Ascending aorta (tissue), 2 donors: ENCODE measurements around the gene NAV2. TPM values are rescaled to one million over a fixed set of nuclear protein-coding genes. Genes with fewer than 3 reads are reported as not detected.

Experiments used
- DNase-seq, 2 donors: peaks; one replicate each; pipeline ENCODE4 v3.0.0-alpha.2; 2019; ENCODE audit warnings: low spot score in 2 of 2
- H3K27ac ChIP-seq, 2 donors: fragments of 200-600 bp; sonication (generic); one replicate each; pipeline ENCODE4 v1.5.1; 2016 to 2017; ENCODE audit warnings: mild to moderate bottlenecking in 1 of 2
- H3K27me3 ChIP-seq: fragments of 200-600 bp; sonication (generic); one replicate; pipeline ENCODE4 v1.5.1; 2017
- H3K36me3 ChIP-seq, 2 donors: fragments of 200-600 bp; sonication (generic); one replicate each; pipeline ENCODE4 v1.5.1; 2016
- H3K4me1 ChIP-seq, 2 donors: fragments of 200-600 bp; sonication (generic); one replicate each; pipeline ENCODE4 v1.5.1; 2016 to 2017; ENCODE audit warnings: mild to moderate bottlenecking in 1 of 2
- H3K4me3 ChIP-seq, 2 donors: fragments of 200-600 bp; sonication (generic); one replicate each; pipeline ENCODE4 v1.5.1; 2016 to 2017; ENCODE audit warnings: mild to moderate bottlenecking in 1 of 2
- H3K9me3 ChIP-seq, 2 donors: fragments of 200-600 bp; sonication (generic); one replicate each; pipeline ENCODE4 v1.5.1; 2016
- intact Hi-C: fragments of 100-400 bp; cut with DNase I; formaldehyde crosslinking; loops from one replicate; pipeline ENCODE4 v1.15.1; 2023
- total RNA-seq: library from RNA; depleted of rRNA; stranded (reverse); fragments of >200 nt; gene quantifications from one replicate; pipeline ENCODE4 v1.1.0, GENCODE V29; 2016
- TF ChIP-seq, protein P1 (sequence below), 3 experiments: fragments of 200-600 bp in 2 of 3; fragments of 450-650 bp in 1 of 3; sonication (generic) in 2 of 3; IDR thresholded peaks; one replicate each; pipeline ENCODE4 v1.5.1; 2016 to 2019; ENCODE audit warnings: antibody characterized with exemption in 3 of 3, mild to moderate bottlenecking in 1 of 3, moderate library complexity in 1 of 3

Gene NAV2
- total RNA-seq, 1 donor from 2014 or later, result 62.6 TPM

DNA sequence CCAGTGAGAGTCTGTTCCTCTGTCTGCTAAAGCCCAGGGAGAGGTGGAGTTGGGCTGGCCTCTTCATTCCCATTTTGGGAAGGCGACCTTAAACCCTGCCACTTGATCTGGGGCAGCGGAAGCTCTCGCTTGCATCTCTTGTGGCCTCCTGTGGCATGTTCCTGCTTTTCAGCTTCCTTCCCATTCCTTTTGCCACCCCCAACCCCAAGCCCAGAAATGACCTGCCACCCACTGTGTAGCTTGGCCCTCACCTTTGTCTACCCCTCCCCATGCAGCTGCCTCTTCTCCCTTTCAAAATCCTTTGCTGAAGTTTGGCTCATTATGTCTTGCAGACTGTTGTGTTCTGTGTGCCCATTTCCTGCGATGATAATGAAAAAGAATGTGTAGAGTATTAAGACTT lies 337.4 kb downstream of the NAV2 start:
- no peak overlapping the region for H3K27ac ChIP-seq
- peaks cover 14 to 20% of the 10 kb centered on the region in 2 donors for H3K4me1 ChIP-seq
- H3K27me3 ChIP-seq, result no peaks in the 10 kb centered on the region
- TF ChIP-seq, protein P1, sequence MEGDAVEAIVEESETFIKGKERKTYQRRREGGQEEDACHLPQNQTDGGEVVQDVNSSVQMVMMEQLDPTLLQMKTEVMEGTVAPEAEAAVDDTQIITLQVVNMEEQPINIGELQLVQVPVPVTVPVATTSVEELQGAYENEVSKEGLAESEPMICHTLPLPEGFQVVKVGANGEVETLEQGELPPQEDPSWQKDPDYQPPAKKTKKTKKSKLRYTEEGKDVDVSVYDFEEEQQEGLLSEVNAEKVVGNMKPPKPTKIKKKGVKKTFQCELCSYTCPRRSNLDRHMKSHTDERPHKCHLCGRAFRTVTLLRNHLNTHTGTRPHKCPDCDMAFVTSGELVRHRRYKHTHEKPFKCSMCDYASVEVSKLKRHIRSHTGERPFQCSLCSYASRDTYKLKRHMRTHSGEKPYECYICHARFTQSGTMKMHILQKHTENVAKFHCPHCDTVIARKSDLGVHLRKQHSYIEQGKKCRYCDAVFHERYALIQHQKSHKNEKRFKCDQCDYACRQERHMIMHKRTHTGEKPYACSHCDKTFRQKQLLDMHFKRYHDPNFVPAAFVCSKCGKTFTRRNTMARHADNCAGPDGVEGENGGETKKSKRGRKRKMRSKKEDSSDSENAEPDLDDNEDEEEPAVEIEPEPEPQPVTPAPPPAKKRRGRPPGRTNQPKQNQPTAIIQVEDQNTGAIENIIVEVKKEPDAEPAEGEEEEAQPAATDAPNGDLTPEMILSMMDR (IDR thresholded peaks at IDR 0.05), result no peak
- no peak overlapping the region for H3K4me3 ChIP-seq
- intact Hi-C loops, result no loop called here
- peaks cover 57 to 87% of the 10 kb centered on the region in 2 donors for H3K36me3 ChIP-seq
- no peak for DNase-seq
- no peaks in the 10 kb centered on the region for H3K9me3 ChIP-seq

DNA sequence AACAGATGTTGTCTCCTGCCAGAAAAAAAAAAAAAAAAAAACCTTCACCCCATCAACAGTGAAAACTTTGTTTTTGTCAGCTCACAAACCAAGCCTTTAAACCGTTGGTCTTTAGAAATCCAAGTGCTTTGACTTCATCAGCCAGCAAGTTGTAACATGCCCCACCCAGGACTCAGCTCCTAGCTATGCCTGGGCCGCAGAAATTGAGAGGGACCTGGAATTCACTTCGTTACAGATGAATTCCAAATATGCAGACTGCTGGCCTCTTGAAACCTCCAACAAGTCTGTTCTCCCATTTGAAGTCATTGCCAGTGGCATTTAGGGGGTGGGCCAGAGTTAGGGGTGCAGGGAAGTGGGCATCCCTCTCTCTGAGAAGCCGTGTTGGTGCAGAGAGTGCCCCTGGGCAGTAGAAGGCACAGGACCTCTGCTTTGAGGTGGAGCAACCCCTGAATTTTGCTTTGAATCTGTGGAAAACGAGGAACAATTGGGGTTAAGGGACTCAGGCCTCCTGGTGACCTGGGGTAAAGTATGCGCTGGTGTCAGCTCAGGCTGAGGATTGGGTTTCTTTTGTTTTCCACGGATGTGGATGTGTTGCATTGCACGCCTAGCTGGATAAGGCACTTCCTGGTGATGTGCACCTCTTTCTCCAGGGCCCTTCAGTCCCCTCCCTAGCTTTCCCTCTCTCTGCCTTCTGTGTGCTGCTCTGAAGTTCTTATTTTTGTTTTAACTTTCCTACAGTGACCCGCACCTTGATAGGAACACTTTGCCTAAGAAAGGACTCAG lies 338.1 kb downstream of the NAV2 start:
- intact Hi-C loops, result no loop called here
- TF ChIP-seq, protein P1 (IDR thresholded peaks at IDR 0.05), result no peak

DNA sequence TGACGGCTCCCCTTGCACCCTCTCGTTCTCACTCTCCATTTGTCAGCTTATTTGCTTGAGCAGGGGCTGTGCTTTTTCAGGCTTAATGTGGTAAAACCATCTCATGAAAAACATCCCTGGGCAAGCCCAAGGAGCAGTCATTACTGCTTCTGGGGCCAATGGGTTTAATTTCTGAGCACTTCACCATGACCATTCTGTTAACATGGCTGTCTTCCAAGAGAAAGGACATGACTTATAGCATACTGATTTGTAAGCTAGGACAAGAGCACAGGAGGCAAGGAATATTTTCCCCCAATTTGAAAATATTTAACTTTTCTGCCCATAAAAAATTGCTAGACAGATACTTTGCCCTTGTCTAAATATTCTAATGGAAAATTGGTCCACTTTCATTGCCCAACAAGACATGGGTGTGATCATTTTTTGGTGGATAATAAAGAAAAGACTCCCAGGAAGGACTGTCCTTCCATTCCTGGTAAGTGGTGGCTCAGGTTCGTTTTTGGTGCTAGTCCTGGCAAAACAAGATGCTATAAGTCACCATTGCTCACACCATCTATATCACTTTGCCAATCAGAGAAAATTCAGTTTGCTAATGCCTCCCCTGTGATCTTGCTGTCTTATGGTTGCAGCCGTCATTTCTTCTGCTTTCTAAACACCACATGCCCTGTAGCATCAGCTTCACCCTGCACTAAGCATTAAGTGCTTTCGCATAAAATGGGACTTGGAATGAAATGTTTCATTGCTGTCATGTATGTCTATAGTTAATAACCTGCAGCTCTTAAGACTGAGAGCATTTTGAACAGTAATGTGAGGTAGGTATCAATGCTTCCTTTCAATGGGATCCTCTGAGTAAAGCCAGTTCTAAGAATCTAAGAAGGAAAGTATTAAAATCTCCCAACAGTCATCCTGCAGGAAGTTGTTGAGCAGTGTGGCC lies 339.1 kb downstream of the NAV2 start:
- DNase-seq, result no peak
- Histone ChIP-seq H3K4me3 (no peak overlapping the region), H3K36me3 (peaks cover 60 to 90% of the 10 kb centered on the region in 2 donors), H3K27me3 (no peaks in the 10 kb centered on the region), H3K4me1 (peaks cover 14 to 30% of the 10 kb centered on the region in 2 donors), H3K9me3 (no peaks in the 10 kb centered on the region), H3K27ac (no peak overlapping the region)
- TF ChIP-seq, protein P1 (IDR thresholded peaks at IDR 0.05), result no peak
- intact Hi-C loops, result no loop called here

More for the DNA sequence above, 338.1 kb downstream of the NAV2 start:
- Histone ChIP-seq H3K27ac (no peak overlapping the region), H3K36me3 (peaks cover 57 to 85% of the 10 kb centered on the region in 2 donors), H3K4me1 (peaks cover 14 to 21% of the 10 kb centered on the region in 2 donors), H3K4me3 (no peak overlapping the region), H3K27me3 (no peaks in the 10 kb centered on the region), H3K9me3 (no peaks in the 10 kb centered on the region)
- DNase-seq, result no peak

DNA sequence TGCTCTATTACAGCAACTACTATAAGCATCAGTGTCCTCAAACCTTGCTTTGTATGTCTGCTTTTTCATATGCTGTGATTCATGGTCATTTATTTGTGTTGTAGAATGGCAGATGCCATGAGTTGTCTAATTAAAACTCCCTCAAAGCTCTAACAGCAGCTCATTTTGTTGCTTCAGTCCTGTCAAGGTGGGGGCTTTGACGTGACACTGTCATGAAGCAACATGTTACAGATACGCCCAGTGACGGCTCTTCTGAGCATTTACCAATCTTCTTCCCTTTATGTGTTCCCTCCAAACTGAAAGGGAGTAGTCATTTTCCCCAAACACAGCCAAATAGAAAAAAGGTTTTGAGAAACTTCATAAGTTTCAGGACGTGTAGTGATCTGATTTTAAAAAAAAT lies 340.9 kb downstream of the NAV2 start:
- no peak overlapping the region for H3K4me3 ChIP-seq
- TF ChIP-seq, protein P1 (IDR thresholded peaks at IDR 0.05), result no peak
- intact Hi-C loops, result no loop called here
- peaks cover 12 to 26% of the 10 kb centered on the region in 2 donors for H3K4me1 ChIP-seq
- no peak for DNase-seq
- H3K36me3 ChIP-seq, result peaks cover 72 to 96% of the 10 kb centered on the region in 2 donors
- no peaks in the 10 kb centered on the region for H3K27me3 ChIP-seq
- H3K27ac ChIP-seq, result no peak overlapping the region
- no peaks in the 10 kb centered on the region for H3K9me3 ChIP-seq

DNA sequence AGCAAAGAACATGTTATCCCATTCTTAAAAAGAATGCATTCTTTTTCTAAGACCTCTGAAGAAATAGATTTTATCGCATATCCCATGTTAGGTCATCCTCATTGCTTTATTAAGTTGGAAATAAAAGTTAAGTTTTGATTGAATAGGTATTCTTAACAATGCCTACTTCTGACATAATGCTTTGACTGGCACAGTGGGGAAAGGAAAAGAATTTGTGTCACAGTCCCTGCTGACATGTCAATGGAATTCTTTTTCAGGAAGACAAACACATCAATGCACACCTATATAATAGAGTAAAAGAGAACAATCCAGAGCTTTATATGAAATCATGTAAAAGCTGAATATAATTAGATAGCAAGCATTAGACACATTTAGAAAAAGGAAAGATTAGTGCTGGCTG lies 341.9 kb downstream of the NAV2 start:
- Histone ChIP-seq H3K4me1 (peaks cover 5 to 16% of the 10 kb centered on the region in 2 donors), H3K4me3 (no peak overlapping the region), H3K36me3 (peaks cover 75 to 96% of the 10 kb centered on the region in 2 donors), H3K9me3 (no peaks in the 10 kb centered on the region), H3K27ac (no peak overlapping the region), H3K27me3 (no peaks in the 10 kb centered on the region)
- intact Hi-C loops, result no loop called here
- TF ChIP-seq, protein P1 (IDR thresholded peaks at IDR 0.05), result no peak
- DNase-seq, result no peak
